GM18526 (cell line): ENCODE results near the gene ERN1.

Experiments used
- POLR2A ChIP-seq: IDR thresholded peaks from 3 replicates; pipeline ENCODE4 v1.6.1; 2011; ENCODE audit not compliant: insufficient read length; ENCODE audit errors: extremely low read depth

ERN1 gene

DNA sequence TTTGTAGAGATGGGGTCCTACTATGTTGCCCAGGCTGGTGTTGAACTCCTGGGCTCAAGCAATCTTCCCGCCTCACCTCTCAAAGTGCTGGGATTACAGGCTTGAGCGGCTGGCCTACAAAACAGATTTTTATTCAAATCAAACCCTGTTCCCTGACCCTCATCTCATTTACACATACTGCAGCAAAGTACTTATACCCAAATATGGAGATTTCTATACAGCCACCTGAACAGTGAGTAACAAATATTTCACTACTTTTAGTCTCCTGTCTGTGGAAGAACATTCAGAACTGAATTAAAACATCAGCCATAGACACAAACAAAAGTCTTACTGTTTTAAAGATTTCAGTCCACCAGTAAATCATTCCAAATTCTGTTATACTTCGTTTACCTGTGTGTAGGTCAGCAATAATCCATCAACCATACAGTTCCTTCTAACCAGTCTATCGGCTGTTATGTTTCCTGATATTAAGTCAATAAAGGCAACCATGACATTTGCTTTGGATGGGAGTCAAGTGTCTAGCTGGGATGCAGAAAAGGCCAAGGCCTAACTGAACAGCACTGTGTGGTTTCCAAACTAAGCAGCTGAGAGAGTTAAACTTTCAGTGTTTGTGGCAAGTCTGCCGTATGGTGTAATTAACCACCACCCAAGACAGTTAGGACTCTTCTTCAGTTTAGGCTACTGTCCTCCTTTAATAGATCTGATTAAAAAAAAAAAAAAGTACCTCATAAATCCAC is 22.3 kb downstream of the ERN1 start:
- TF ChIP-seq POLR2A: no peak

DNA sequence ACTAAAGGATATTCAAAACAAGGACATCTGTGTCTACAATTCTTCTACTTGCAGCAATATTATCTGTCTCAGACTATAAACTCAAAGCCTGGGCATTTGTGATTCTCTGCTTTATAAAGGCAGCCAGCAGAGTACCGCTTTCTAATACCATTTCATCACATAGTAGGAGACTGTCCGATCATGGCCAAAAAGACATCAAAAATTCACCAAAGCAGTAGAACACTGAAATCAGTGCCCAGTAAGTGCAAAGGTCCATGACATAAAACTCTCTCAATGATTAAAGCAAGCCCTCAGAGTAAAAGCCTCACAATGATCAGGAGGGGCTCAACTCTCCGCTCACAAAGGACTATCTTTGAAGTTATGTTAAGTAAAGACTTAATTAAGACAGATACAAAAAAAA is 23.0 kb downstream of the ERN1 start:
- TF ChIP-seq POLR2A: no peak

DNA sequence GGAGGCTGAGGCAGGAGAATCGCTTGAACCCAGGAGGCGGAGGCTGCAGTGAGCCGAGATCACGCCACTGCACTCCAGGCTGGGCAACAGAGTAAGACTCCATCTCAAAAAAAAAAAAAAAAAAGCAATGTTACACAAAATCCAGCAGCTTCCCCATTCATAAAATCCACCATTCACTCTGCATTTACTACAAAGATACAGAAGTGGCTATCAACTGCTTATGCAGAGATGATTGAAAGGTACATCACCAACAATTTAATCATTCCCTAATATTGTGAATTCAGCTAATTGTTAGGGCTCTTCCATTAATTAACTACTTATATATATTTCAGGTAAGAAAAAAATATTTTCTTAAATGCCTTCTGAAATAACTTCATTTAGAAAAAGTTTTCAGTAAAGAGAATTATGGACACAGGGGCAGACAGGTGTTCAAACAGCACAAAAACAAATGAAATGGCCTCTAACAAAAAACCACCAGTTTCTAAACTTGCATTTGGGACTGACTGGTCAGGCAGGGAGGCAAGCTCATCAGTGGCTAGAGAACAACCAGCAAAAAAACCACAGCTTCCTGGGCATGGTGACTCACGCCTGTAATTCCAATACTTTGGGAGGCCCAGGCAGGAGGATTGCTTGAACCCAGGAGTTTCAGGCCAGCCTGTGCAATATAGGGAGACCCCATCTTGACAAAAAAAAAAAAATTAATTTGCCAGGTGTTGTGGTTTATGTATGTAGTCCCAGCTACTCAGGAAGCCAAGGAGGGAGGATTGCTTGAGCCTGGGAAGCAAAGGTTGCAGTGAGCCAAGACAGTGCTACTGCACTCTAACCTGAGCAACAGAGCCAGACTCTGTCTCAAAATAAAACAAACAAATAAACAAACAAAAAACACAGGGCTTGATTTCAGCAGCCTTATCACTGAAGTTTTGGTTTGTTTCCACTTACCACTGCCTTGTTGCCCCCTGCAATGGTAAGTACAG is 26.3 kb downstream of the ERN1 start:
- TF ChIP-seq POLR2A: no peak

DNA sequence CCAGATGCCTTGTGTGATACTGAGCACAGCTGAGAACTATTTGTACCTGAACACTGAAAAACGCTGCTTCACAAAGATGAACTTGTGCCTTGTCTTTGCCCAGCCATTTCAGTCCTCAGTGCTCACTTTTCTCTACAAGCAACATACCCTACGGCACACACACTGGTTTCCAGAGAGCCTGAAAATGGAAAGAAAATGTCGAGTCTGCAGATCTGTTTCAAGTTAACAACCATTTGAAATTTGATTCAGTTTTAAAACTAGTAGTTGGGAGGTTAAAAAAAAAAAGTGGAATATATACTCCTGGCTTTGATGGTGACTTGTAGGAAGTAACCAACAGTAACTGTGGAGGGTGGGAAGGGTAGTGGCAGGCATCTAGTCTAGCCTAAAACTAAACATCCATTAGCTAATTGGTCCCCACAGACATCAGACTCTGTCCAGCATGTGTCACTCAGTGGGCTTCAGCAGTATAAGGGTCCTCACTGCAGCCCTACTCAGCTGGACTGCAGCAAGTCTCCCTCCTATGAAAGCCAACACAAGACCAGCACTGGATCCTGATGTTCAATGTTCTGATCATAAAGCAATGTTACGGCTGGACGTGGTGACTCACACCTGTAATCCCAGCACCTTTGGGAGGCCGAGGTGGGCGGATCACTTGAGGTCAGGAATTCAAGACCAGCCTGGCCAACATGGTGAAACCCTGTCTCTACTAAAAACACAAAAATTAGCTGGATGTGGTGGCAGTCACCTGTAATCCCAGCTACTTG is 27.1 kb downstream of the ERN1 start:
- no peak for TF ChIP-seq POLR2A

DNA sequence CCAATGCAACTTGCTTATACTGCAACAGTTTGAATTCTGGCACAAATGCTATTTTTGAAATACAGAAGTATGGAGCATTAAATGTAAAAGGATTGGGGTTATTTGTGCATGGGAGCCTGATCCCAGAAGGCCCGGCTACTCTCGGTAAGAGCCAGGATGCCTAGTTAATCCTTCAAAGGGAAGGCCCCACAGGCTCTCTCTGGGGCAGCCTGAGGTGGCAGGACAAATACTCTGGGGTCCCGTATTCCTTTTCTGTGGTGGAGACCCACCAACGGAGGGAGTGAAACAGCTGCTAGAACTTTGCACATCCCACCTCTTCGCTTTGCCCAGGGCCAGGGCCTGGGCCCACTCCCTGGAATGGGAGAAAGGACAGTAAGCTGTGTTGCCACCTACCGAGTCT is 30.4 kb downstream of the ERN1 start:
- TF ChIP-seq POLR2A: no peak

DNA sequence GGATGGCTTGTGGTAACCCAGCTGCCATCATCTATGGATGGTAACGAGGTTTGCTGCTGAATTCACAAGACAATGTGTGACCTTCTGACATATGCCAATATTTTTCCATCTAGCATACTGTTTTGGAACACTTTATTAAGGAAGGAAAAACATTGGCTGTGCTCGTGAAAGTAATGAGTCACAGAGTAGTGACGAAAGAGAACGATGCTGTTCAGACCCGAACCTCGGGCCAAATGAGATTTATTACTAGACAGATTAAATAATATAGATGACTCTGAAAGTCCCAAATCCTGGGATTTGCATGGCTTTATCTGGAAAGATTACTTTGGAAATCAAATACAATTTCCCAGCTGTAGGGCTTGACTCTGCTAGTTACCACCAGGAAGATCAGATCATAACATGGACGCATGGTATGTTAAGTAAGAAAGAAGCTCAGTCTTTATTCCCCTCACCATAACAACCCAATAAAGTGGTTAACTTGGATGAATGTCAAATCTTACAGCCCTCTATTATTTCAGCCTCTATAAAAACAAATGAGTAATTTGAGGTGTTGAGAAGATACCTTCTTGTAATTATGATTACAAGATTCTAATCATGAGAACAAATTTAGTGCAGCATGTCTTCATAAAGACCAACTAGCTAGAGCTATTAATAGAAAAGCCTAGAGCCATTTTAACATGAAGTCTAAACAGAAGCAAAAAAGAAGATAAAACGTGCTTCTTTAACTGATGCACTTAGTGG is 32.6 kb downstream of the ERN1 start:
- TF ChIP-seq POLR2A: no peak

DNA sequence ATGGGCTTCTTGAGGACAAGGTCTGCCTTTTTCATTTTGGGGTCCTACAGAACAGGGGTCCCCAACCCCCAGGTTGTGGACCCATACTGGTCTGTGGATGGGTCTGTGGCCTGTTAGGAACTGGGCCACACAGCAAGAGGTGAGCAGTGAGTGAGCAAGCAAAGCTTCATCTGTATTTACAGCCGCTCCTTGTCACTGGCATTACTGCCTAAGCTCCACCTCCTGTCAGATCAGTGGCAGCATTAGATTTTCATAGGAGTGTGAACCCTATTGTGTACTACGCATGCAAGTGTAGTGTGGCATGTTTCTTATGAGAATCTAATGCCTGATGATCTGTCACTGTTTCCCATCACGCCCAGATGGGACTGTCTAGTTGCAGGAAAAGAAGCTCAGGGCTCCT is 33.9 kb downstream of the ERN1 start:
- TF ChIP-seq POLR2A: no peak

DNA sequence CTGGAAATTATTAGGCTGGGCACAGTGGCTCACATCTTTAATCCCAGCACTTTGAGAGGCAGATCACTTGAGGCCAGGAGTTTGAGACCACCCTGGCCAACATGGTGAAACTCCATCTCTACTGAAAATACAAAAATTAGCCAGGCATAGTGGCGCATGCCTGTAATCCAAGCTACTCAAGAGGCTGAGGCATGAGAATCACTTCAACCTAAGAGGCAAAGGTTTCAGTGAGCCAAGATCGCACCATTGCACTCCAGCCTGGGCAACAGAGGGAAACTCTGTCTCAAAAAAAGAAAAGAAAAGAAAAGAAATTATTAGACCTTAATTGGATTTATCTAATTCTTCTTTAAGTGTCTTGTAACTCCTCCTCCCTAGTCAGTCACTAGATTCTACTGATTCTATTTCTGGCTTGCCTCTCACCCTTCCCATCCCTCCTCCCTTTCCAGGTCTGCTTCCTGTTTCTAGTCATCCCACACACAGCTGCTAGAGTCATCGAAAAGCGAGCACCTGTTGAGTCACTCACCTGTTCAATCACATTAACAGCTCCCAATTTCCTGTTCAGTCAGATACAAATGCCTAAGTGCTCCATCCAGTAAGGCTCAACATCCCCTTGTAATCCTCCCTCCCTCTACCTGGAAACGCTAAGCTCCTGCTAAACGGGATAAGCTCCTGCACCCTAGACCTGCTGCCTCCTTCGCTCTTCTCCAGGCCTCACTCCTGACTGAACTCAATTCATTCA is 34.6 kb downstream of the ERN1 start:
- no peak for TF ChIP-seq POLR2A

DNA sequence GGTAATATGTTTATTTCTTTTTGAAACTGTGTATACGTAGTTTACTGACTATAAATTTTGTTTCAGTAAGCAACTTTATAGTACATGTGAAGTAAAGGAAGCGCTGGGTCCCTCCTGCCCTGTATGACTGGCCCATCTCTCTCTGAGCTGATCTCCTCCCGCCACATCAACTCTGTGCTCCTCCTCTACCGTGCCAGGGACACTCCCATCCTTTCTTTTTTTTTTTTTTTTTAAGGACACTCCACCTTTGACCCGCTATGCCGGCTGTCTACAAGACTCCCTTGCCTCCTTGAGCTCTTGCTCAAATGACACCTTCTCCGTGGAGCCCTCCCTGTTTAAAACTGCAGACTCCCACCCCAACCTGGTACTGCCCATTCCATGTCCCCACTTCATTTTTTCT is 35.5 kb downstream of the ERN1 start:
- no peak for TF ChIP-seq POLR2A

DNA sequence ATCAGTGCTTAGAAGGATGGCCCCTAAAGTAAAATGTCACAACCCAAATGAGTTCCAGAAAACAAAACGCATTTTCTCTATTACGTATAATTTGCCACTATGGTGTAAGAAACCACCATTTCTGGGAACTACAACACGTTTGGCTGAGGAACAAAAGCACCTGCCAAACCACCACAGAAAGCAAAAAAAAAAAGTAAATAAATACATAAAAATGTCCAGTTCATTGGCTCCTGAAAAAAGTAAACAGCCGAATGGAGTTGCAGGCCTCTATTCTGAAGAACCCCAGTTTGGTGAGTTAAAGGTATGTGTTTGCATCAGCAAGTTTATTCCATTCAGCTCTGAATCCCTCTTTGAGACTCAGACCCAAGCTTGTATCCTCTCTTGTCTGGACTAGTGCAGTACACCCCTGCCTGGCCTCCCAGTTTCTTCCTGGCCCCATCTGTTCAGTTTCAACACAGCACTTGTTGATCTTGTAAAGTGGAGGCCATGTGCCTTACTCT is 36.9 kb downstream of the ERN1 start:
- TF ChIP-seq POLR2A: no peak

DNA sequence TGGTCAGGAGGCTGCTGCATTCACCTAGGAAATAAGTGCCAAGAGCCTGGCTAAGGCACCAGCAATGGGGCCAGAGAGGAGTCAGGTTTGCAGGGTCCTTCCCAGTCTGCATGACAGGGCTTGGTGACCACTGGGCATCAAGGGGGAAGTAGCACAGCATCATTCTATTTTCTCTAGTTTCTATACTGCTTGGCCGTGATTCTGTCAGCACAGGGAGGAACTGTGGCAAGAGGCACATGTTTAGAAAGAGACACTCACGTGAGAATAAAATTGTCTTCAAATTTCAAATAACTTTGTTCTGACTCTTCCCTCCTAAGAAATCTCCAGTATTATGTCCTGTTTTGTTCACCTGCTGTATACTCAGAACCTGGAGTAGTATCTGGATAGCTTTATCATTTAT is 37.8 kb downstream of the ERN1 start:
- TF ChIP-seq POLR2A: no peak

DNA sequence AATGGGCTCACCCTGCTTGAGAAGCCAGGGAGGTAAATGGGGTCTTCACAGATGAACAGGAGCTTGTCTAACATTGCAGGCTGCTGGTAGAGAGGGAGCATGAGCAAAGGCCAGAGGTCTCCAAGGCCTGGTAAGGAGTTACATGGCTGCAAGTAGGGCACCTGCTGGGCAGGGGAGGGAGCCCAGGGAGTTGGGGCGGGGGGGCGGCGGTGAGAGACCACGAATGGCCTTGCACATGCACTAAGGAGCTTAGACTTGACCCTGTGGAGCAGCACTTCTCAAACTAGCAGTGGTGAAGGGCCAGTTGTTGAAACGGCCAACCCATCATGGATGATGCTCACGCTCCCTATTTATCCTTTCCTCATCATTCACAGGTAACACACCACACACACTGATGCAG is 38.4 kb downstream of the ERN1 start:
- no peak for TF ChIP-seq POLR2A

DNA sequence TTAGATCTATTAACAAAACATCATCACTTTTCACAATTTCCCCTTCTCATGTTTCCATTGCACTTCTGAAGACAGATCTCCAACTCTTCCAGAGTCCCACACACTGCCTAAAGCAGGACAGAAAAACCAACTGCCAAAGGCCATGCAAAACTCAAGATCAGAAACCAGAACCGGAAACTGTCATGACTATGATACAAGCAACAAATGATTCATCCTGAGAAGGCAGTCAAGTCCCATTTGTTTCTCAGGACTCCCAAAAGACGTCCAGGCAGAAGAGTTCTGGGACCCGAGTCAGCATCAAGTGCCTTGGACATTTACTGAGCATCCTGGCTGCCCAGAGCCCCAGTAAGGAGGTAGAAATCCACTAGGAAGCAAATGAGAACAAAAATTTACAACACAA is 38.8 kb downstream of the ERN1 start:
- TF ChIP-seq POLR2A: no peak

DNA sequence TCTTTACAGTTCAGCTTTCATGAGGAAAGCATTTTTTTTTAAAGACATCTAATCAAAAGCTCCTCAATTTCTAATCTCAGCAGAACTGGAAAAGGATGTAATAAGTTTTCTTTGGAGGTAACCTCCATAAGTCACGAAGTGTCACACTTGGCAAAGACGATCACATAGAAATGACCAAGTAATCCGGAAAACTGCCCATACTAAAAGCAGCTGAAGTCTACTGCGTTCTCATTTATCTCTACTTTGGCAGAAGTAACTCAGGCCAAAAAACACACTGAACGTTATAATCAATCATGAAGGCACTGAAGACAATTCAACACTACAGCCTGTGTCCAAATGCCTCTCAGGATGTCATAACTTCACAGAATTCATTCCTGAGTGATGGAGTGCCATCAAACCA is 39.8 kb downstream of the ERN1 start:
- no peak for TF ChIP-seq POLR2A

DNA sequence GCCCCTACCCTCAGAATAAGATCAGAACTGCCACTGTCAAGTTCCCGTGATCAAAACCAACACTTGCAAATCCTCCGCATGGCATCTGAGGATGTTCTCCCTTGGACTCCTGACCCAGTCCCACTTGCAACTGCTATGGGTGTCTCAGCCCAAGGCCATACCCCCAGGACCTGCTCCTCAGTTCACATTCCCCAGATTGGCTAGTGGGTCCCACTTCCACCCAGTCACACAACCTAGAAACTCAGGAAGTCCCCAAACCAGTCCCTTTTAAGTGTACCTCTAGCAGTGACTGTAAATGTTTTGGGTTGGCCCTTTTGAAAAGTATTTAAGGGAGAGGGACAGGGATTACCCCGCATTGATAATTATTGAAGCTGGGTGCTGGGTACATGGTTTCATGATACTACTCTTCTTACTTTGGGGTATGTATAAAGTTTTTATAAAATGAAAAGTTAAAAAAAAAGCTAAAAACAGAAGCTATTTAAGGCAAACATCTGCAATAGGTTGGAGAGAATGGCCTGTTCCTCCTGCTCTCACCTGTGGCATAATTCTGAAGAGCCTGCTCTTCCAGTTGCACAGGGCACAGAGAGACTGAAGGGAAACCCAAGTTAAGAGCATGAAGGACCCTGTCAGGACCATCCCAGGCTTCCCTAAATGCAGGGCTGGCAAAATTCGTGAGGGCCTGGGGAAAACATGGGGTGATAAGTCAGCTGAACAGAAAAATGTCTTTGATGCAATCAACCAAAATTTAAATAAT is 42.5 kb downstream of the ERN1 start:
- TF ChIP-seq POLR2A: no peak
